ENCODE results near the gene TTLL9.
"Not testable (repeated sequence)": the region's sequence is repeated elsewhere in the genome, so short reads cannot be mapped to it uniquely, and the experiment has no call there.

The TTLL9 gene

GRCh38 chr20:31883829-31884228, 13.4 kb downstream of the TTLL9 start:
- no peak for DNase-seq

DNA sequence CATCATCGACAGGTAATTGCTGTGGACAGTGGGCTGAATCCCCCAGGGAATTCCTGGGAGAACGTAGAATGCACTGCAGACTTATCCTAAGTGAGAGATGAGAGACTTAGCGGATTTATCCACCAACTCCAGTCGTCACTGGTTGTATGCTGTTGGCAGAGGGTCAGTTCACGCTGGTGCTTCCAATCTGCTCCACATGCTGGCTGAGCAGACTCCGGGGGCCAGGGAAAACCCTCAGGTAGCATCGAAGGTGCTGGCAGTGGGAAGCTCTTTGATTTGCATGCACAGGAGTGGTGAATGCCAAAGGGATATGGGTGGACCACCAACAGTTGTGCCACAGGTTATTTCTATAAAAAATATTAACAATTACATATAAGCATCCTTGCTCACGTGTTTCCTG, 20.2 kb downstream of the TTLL9 start:
- DNase-seq, result no peak

- no peak for DNase-seq
These were observed 24.7 kb downstream of the TTLL9 start for GRCh38 chr20:31894980-31895675.

GRCh38 chr20:31896049-31896448, 25.6 kb downstream of the TTLL9 start:
- no peak for DNase-seq

DNA sequence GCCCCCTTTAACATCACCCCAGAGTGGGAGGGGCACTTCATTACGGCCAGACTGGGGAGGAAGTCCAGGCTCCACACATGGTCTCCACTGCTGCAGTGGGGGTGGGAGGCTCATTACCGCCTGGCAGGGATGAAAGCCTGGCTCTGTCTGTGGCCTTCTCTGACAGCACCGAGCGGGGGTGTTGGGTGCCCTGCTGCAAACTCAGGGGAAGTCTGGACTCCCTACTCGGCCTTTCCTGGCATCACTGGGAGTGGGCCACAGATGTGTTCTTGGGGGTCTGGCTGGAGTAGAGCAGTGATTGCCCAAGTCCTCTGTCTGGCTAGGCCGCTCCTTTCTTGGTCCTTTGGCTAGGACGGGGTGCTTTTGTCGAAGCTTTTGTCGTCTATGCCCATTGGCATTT, 27.1 kb downstream of the TTLL9 start:
- DNase-seq, result no peak

DNA sequence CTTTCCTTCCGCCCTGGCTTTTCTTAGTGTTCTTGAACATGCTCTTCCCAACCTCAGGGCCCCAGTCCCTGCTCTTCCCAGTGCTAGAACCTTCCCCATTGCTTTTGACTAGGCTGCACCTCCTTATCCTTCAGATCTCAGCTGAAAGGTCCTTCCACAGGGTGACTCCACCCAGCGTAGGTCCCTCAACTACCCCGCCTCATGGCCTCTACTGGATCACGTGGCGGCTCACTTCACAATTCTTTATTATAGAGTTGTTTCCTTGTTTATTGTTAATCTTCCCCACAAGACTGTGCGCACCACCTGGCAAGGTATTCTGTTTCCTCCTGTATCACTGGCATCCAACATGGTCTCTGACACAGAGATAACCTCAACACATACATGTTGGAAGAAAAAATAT, 31.2 kb downstream of the TTLL9 start:
- no peak for DNase-seq

- DNase-seq, result no peak
These were observed 33.4 kb downstream of the TTLL9 start for GRCh38 chr20:31903627-31904386.

DNA sequence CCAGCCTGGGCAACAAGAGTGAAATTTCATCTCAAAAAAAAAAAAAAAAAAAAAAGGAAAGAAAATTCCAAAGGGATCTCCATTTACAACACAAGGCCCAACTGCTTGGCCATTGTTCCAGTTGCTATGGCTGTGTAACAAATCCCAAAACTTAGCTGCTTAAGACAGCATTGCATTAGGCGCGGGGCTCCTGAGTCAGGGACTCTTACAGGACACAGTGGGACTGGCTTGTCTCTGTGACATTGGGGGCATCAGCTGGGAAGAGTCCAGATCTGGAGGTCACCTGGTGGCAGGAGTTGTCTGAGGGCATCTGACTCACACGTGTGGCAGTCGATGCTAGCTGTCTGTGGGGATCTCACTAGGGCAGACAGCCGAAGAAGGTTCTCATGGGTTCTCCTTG, 35.6 kb downstream of the TTLL9 start:
- no peak for DNase-seq

GRCh38 chr20:31907046-31907445, 36.6 kb downstream of the TTLL9 start:
- DNase-seq, result no peak

DNA sequence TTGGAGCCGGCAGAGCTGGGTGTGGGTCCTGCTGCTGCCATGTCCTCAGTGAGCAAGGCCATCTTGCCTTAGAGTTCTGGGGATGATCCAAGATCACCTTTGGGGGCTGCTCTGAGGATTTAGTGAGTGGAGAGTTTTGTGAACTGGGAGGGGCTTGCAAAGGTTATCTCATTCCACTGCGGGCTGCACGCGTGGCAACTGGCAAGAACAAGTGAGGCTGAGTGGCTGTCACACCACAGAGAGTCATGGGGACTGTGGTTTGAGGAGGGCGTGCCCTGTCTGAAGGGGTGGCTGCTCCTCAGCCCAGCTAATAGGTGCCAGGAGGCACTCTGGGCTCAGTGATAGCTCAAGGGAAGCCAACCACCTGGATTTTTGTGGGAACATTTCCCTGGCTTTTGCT, 37.6 kb downstream of the TTLL9 start:
- no peak for DNase-seq

- DNase-seq, result no peak
These were observed 38.0 kb downstream of the TTLL9 start for GRCh38 chr20:31908424-31908823.

GRCh38 chr20:31909253-31910070, 39.0 kb downstream of the TTLL9 start:
- DNase-seq, result no peak

GRCh38 chr20:31910071-31910803, 39.8 kb downstream of the TTLL9 start:
- no peak for DNase-seq

DNA sequence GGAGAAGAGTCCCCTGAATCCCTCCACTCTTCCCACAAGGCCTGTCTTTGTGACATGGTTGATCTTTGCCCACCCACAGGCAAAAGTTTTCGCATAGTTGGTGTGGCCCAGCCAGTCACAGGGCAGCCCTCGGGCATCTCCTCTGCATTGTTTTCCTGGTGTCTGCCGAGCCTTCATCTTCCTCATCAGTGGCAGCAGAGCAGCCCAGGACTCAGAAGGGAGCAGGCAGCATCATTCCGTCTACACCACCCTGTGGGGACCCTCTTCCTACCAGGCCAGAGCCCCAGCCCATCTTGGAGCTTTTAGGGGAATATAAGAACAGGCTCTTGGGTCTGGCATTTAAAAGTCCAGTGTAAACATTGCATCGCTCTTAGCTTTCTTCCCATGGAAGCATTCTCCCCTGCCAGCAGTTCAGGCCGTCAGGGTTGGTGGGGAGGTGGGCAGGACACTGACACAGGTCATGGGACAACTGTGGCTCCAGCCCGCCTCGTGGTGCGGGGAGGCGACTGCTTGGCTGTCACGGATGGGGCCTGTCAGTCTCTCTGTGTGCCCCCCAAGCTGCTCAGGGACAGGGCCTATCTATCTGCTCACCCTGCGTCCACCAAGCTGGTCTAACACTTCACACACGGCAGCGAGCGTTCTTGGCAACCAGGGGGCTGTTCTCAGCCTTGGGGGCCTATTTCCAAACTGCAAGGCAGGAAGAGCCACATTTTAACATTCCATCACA, 43.2 kb downstream of the TTLL9 start:
- no peak for DNase-seq

- no peak for DNase-seq
These were observed 43.7 kb downstream of the TTLL9 start for GRCh38 chr20:31914170-31914569.

DNA sequence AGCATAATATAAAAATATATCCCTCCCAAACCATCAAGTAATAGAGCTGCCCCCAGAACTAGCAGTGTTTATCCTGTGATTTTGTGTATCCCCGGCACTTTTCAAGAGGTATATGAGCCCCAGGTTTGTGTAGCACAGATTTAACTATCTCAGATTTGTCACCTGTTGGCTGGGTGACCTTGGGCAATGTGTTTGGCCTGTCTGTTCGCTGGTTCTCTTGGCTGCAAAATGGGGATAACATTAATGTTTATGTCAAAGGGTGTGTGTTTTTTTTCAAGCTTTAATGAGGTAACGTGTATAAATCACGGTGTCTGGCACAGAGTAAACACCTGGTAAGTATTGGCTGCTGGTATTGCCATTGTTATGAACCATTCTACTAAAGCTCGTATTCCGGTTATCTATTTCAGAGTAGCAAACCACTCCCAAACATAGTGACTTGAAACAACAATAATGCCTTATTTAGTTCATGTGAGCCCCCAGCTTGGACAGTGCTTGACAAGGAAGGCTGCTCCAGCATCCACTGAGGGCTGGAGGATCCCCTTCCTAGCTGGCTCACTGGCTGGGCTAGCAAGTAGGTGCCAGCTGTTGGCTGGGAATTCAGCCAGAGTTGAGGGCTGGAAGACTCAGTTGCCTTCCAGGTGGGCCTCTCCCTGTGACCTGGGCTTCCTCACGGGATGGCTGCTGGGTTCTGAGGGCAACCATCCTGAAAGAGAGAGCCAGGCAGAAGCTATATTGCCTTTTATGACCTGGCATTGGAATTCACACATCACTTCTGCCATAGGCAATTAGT, 45.3 kb downstream of the TTLL9 start:
- no peak for DNase-seq

GRCh38 chr20:31916708-31917107, 46.3 kb downstream of the TTLL9 start:
- DNase-seq, result no peak

- not testable (repeated sequence) for DNase-seq
These were observed 47.6 kb downstream of the TTLL9 start for GRCh38 chr20:31917962-31918412.

DNA sequence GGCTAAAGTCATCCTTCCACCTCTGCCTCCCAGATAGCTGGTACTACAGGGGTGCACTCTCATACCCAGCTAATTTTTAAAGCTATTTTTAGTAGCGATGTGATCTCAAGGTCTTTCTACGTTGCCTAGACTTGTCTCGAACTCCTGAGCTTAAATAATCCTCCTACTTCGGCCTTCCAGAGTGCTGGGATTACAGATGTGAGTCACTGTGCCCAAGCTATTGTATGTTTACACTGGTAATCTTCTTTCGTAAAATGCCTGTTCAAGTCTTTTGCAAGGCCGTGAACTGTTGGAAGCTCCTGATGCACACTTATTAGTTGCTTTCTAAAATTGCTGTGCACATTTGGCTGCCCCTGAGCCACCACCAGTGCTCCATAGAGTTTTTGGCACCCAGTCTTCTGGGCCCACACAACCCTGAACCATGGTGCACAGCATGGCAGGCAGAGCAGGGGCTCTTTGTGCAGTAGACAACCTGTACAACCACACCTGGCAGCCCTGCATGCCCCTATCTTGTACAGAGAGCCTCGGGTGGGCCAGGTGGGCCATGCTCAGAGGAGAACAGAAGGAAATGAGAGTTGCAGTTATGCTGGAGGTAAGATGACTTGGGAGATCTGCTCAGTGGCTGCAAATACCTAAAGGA, 48.2 kb downstream of the TTLL9 start:
- DNase-seq, result no peak

- DNase-seq, result no peak
These were observed 49.1 kb downstream of the TTLL9 start for GRCh38 chr20:31919410-31920155.
